ENCODE data around the gene KLHDC1. TPM values are rescaled to one million over a fixed set of nuclear protein-coding genes. Genes with fewer than 3 reads are reported as not detected.

Gene KLHDC1
- total and polyA plus RNA-seq, 9 of the 15 experiments (the other 6 are each of a cell fraction or from before 2014, with no cell fraction given) = 0.08 to 0.41 (median 0.18) TPM

- TF ChIP-seq ZBTB11 (CRISPR knock-in tag; IDR thresholded peaks at IDR 0.05) (0 out of 6 replicates have a peak, but pooled peaks of 1 of the 3 experiments have one; percentile 1), SIN3A (IDR thresholded peaks at IDR 0.05; ENCODE audit: borderline replicate concordance in 2 of 2, control insufficient read depth in 1 of 2, low read depth in 2 of 2, low read length in 2 of 2) (peak in 1 of 2 experiments; percentile 12; a peak in 2 of 4 replicates), MAZ (CRISPR knock-in tag; conservative IDR thresholded peaks at IDR 0.05 in 1 of 2, IDR thresholded peaks at IDR 0.05 in 1 of 2) (0 out of 4 replicates have a peak, but pooled peaks of 1 of the 2 experiments have one; percentile 46), JUND (IDR thresholded peaks at IDR 0.05; ENCODE audit: borderline replicate concordance, low read depth, low read length) (0 out of 2 replicates have a peak, but pooled peaks have one; percentile 3), JUND (tag; IDR thresholded peaks at IDR 0.05; ENCODE audit: borderline replicate concordance, low read depth, low read length) (no peak), FOXK2 (conservative IDR thresholded peaks at IDR 0.05 in 1 of 2, IDR thresholded peaks at IDR 0.05 in 1 of 2; ENCODE audit: low read depth in 2 of 2) (peak in 1 of 2 experiments; percentile 14; a peak in 1 of 4 replicates), PRPF4 (IDR thresholded peaks at IDR 0.05; ENCODE audit: insufficient read depth, low read depth, low read length, poor library complexity, severe bottlenecking) (peak; percentile 19), MYC (IDR thresholded peaks at IDR 0.05; ENCODE audit: low read depth, low read length) (peak; percentile 81), MYC (CRISPR knock-in tag; IDR thresholded peaks at IDR 0.05; ENCODE audit: borderline replicate concordance, low read depth) (no peak), ATF1 (CRISPR knock-in tag; IDR thresholded peaks at IDR 0.05) (peak; percentile 70), ATF1 (tag; IDR thresholded peaks at IDR 0.05) (peak; percentile 79), ZNF175 (CRISPR knock-in tag; IDR thresholded peaks at IDR 0.05; ENCODE audit: low read depth) (peak; percentile 19; the same call in 1 of the 2 replicates), SAP30 (IDR thresholded peaks at IDR 0.05; ENCODE audit: borderline replicate concordance, insufficient read depth, low read depth, low read length, poor library complexity, severe bottlenecking) (peak; percentile 35), CREM (IDR thresholded peaks at IDR 0.05; ENCODE audit: low read depth) (peak; percentile 84), POLR3G (IDR thresholded peaks at IDR 0.05; ENCODE audit: extremely low read depth, insufficient read length, insufficient replicate concordance) (no peak), PHF8 (IDR thresholded peaks at IDR 0.05; ENCODE audit: borderline replicate concordance, low read length) (peak; percentile 32; the same call in 1 of the 2 replicates)
- TF ChIP-seq, protein P1, sequence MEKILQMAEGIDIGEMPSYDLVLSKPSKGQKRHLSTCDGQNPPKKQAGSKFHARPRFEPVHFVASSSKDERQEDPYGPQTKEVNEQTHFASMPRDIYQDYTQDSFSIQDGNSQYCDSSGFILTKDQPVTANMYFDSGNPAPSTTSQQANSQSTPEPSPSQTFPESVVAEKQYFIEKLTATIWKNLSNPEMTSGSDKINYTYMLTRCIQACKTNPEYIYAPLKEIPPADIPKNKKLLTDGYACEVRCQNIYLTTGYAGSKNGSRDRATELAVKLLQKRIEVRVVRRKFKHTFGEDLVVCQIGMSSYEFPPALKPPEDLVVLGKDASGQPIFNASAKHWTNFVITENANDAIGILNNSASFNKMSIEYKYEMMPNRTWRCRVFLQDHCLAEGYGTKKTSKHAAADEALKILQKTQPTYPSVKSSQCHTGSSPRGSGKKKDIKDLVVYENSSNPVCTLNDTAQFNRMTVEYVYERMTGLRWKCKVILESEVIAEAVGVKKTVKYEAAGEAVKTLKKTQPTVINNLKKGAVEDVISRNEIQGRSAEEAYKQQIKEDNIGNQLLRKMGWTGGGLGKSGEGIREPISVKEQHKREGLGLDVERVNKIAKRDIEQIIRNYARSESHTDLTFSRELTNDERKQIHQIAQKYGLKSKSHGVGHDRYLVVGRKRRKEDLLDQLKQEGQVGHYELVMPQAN (IDR thresholded peaks at IDR 0.05; ENCODE audit: borderline replicate concordance) = peak; percentile 44; the same call in 1 of the 2 replicates
- TF ChIP-seq, protein P2, sequence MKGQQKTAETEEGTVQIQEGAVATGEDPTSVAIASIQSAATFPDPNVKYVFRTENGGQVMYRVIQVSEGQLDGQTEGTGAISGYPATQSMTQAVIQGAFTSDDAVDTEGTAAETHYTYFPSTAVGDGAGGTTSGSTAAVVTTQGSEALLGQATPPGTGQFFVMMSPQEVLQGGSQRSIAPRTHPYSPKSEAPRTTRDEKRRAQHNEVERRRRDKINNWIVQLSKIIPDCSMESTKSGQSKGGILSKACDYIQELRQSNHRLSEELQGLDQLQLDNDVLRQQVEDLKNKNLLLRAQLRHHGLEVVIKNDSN (CRISPR knock-in tag; IDR thresholded peaks at IDR 0.05) = peak; percentile 47; the same call in 1 of the 2 replicates
These were observed 75.6 kb downstream of the KLHDC1 start (continued) for GRCh38 chr14:49768301-49769121.

Data from K562 (cell line).